HG03469 (cell line): ENCODE data around the gene CNNM2.

Experiments
- ATAC-seq: cut with Tn5 transposase; IDR thresholded peaks from one replicate; pipeline ENCODE4 v1.9.1; 2021; ENCODE audit warnings: mild to moderate bottlenecking, moderate library complexity, moderate number of reproducible peaks; ENCODE audit not compliant: unreplicated experiment

Gene CNNM2

GRCh38 chr10:103067956-103068355 lies 149.9 kb downstream of the CNNM2 start:
- ATAC-seq = no peak

- ATAC-seq = no peak
Observed at GRCh38 chr10:103069453-103070331, 151.6 kb downstream of the CNNM2 start.

GRCh38 chr10:103072276-103072675 lies 154.2 kb downstream of the CNNM2 start:
- no peak for ATAC-seq

GRCh38 chr10:103072891-103073290 lies 154.8 kb downstream of the CNNM2 start:
- no peak for ATAC-seq

- ATAC-seq = no peak
Observed at GRCh38 chr10:103077020-103077419, 158.9 kb downstream of the CNNM2 start.

- ATAC-seq = no peak
Observed at GRCh38 chr10:103077491-103078308, 159.6 kb downstream of the CNNM2 start.

- ATAC-seq = no peak
Observed at GRCh38 chr10:103078309-103078615, 160.2 kb downstream of the CNNM2 start.

- ATAC-seq = no peak
Observed at GRCh38 chr10:103078676-103079075, 160.6 kb downstream of the CNNM2 start.

GRCh38 chr10:103079100-103079499 lies 161.0 kb downstream of the CNNM2 start:
- no peak for ATAC-seq

GRCh38 chr10:103079946-103080345 lies 161.9 kb downstream of the CNNM2 start:
- ATAC-seq = no peak

GRCh38 chr10:103080891-103081581 lies 162.9 kb downstream of the CNNM2 start:
- ATAC-seq = no peak

- no peak for ATAC-seq
Observed at GRCh38 chr10:103082683-103083082, 164.6 kb downstream of the CNNM2 start.

- no peak for ATAC-seq
Observed at GRCh38 chr10:103083266-103083976, 165.3 kb downstream of the CNNM2 start.

GRCh38 chr10:103083977-103084320 lies 165.9 kb downstream of the CNNM2 start:
- ATAC-seq = no peak

GRCh38 chr10:103086261-103086660 lies 168.2 kb downstream of the CNNM2 start:
- no peak for ATAC-seq

- ATAC-seq = no peak
Observed at GRCh38 chr10:103086799-103087198, 168.7 kb downstream of the CNNM2 start.

- ATAC-seq = no peak
Observed at GRCh38 chr10:103089493-103089892, 171.4 kb downstream of the CNNM2 start.

GRCh38 chr10:103090911-103091310 lies 172.8 kb downstream of the CNNM2 start:
- no peak for ATAC-seq

GRCh38 chr10:103095005-103095404 lies 176.9 kb downstream of the CNNM2 start:
- ATAC-seq = no peak

GRCh38 chr10:103096130-103096529 lies 178.0 kb downstream of the CNNM2 start:
- no peak for ATAC-seq

GRCh38 chr10:103098240-103098639 lies 180.1 kb downstream of the CNNM2 start:
- no peak for ATAC-seq
